DLD1 (cell line): ENCODE measurements around the gene AIFM3.

ENCODE experiments used
- in situ Hi-C: cut with HindIII; loops from 2 replicates; pipeline ENCODE4 v1.10.0; 2017; ENCODE audit warnings: low sequenced_read_pairs

The AIFM3 gene

GRCh38 chr22:20939457-20940185 is 27.4 kb upstream of the AIFM3 start:
- in situ Hi-C loops: loop anchor here (25.0 kb wide), 1 partner anchor 127 kb away; no protein-coding TSS in a partner anchor

GRCh38 chr22:20940186-20940651 is 26.8 kb upstream of the AIFM3 start:
- in situ Hi-C loops: loop anchor here (25.0 kb wide), 1 partner anchor 128 kb away; no protein-coding TSS in a partner anchor

- in situ Hi-C loops: loop anchor here (25.0 kb wide), 1 partner anchor 129 kb away; no protein-coding TSS in a partner anchor
These were observed 26.1 kb upstream of the AIFM3 start for GRCh38 chr22:20940904-20941385.

DNA sequence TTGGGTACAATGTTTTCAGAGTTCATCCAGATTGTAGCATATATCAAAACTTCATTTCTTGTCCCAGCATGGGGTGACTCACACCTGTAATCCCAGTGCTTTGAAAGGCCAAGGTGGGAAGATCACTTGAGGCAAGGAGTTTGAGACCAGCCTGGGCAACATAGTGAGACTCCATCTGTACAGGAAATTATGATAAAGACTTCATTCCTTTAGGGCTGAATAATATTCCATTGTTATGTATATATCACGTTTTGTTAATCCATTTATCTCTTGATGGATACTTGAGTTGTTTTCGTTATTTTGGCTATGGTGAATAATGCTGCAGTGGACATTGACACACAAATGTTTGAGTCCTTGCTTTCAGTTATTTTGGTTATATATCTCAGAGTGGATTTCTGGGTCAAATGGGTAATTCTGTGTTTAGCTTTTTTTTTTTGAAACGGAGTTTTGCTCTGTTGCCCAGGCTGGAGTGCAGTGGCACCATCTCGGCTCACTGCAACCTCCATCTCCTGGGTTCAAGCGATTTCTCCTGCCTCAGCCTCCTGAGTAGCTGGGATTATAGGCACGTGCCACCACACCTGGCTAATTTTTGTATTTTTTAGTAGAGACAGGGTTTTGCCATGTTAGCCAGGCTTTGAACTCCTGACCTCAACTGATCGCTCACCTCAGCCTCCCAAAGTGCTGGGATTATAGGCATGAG is 24.7 kb upstream of the AIFM3 start:
- in situ Hi-C loops: loop anchor here (25.0 kb wide), 1 partner anchor 130 kb away; no protein-coding TSS in a partner anchor

- in situ Hi-C loops: loop anchor here (25.0 kb wide), 1 partner anchor 131 kb away; no protein-coding TSS in a partner anchor
These were observed 23.7 kb upstream of the AIFM3 start for GRCh38 chr22:20943104-20943933.

- in situ Hi-C loops: loop anchor here (25.0 kb wide), 1 partner anchor 132 kb away; no protein-coding TSS in a partner anchor
These were observed 23.0 kb upstream of the AIFM3 start for GRCh38 chr22:20944042-20944441.

DNA sequence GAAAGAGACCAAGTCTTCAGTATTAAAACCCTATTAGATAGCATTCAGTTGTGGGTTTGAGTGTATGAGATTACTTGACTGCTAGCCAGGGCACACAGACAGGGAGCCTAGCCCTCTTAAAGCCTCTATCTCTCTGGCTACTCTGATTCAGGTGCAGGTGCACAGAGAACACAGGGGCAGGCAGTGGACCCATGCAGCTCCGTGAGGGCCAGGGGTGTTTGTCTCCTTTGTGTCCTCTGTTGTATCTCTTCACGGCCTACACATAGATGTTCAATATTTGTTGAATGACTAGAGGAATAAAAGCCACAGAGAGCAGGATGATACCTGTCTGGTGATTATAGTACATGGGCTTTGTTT is 21.5 kb upstream of the AIFM3 start:
- in situ Hi-C loops: loop anchor here (25.0 kb wide), 1 partner anchor 133 kb away; no protein-coding TSS in a partner anchor

GRCh38 chr22:20946080-20946986 is 20.7 kb upstream of the AIFM3 start:
- in situ Hi-C loops: loop anchor here (25.0 kb wide), 1 partner anchor 134 kb away; no protein-coding TSS in a partner anchor

DNA sequence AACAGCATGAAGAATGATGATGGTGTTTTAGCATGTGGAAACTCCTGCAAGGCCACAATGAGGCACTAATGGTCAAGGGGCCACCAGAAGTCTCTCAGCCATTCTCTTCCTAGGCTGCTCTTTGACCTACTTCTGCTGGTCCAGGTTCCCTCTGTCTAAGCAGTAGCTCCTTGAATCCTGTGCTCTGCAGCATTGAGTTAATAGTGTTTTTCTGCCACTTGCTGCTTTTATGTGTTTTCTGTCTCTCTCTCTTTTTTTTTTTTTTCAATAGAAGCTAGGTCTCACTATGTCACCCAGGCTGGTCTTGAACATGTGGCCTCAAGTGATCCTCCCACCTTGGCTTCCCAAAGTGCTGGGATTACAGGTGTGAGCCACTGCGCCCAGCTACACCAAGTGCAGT is 20.1 kb upstream of the AIFM3 start:
- in situ Hi-C loops: loop anchor here (25.0 kb wide), 1 partner anchor 135 kb away; no protein-coding TSS in a partner anchor

DNA sequence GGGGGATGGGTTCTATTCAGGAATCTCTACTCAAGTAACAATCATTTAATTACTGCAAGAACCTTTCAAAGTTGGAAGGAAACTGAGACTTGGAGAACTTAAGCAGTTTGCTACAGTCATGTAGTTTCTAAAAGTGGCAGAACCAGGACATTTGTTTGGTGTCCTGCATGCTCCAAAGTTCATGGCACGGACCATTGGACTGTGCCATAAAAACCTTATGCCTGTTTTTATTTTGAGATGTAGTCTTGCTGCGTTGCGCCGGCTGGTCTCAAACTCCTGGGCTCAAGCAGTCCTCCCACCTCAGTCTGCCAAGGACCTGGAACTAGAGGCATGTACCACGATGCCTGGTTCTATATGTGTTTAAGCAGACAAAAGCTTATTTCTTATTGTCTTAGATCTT is 18.6 kb upstream of the AIFM3 start:
- in situ Hi-C loops: loop anchor here (25.0 kb wide), 1 partner anchor 136 kb away; no protein-coding TSS in a partner anchor

DNA sequence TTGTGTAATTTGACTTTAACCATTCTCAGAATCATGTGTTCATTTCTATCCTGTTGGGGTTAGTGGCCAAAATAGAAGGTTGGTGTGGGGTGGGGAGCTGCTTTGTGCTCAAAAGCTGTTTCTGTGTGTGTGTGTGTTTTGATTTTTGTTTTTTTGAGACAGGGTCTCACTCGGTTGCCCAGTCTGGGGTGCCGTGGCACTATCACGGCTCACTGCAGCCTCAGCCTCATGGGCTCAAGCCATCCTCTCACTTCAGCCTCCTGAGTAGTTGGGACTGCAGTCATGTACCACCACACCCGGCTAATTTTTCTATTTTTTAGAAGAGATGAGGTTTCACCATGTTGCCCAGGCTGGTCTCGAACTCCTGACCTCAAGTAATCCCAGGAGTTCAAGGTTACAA is 18.1 kb upstream of the AIFM3 start:
- in situ Hi-C loops: loop anchor here (25.0 kb wide), 1 partner anchor 137 kb away; no protein-coding TSS in a partner anchor

DNA sequence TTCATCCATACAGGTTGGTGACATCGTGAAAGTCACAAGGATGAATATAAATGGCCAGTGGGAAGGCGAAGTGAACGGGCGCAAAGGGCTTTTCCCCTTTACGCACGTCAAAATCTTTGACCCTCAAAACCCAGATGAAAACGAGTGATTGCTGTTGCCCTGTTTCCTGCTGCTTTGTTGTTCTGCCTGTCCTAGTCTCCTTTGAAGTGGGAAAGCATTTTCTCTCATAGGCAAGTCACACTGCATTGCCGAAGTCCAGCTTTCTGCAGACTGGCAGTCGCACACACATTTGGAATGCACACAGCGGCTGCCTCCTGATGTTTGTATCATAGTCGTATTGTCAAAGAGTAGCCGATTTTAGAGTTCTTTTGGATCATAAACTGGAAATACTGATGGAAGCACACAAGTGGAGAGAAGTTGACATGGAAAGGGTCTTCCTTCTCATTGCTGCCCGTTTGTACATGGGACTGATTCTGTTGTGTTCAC is 17.3 kb upstream of the AIFM3 start:
- in situ Hi-C loops: loop anchor here (25.0 kb wide), 1 partner anchor 137 kb away; no protein-coding TSS in a partner anchor

GRCh38 chr22:20951151-20951931 is 15.7 kb upstream of the AIFM3 start:
- in situ Hi-C loops: no loop called here

GRCh38 chr22:20951932-20952380 is 15.1 kb upstream of the AIFM3 start:
- in situ Hi-C loops: no loop called here

- in situ Hi-C loops: no loop called here
These were observed 14.3 kb upstream of the AIFM3 start for GRCh38 chr22:20952544-20953341.

GRCh38 chr22:20953342-20953608 is 13.8 kb upstream of the AIFM3 start:
- in situ Hi-C loops: no loop called here

DNA sequence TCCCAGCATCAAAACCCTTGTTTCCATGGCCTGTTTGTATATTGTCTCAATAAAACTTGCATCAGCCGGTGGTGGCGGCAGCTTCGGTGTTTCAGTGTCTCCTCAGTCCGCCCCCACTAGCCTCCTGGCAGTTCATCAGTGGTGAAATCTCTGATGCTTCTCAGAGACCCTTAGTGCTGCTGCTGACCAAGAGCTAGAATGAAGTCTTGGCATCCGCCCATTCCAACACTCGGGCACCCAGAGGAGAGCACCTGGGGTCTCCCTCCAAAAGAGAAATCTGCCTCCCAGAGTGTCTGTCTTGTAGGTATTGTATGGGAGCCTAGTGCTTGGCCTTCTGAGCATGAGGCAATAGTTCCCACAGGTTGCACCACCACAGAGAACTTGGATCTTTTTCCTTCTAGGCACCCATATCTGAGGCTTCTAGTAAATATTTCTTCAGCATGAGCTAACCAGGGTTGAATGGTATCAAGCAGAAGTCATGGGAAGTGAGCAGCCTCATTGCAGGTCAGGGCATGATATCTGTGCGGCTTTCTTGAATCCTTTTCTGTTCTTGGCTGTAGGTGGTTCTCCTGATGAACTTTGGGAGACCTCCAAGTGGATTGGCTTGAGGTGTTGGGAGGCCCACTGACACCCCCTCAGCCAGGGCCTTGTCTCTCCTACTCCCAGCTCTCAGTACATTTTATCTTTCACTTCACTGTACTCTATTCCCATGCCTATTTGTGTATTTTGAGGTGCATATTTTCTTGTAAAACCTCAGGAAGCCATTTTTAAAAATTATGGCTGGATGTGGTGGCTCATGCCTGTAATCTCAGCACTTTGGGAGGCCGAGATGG is 13.2 kb upstream of the AIFM3 start:
- in situ Hi-C loops: no loop called here
